ENCODE results near the gene LELP1.

- TF ChIP-seq YY1 (IDR thresholded peaks at IDR 0.05; ENCODE audit: low read depth, low read length) (no peak), RFX5 (IDR thresholded peaks at IDR 0.05; ENCODE audit: borderline replicate concordance, low read depth, low read length) (no peak), BACH1 (IDR thresholded peaks at IDR 0.05; ENCODE audit: low read length) (no peak), POLR2A (IDR thresholded peaks at IDR 0.05; ENCODE audit: control extremely low read depth in 1 of 2, low read depth in 2 of 2, low read length in 2 of 2) (no peak), CTCF (IDR thresholded peaks at IDR 0.05; ENCODE audit: control extremely low read depth in 1 of 3, insufficient read depth in 1 of 3, low read depth in 1 of 3, low read length in 3 of 3) (no peak)
Observed at GRCh38 chr1:153213519-153213918, 10.3 kb downstream of the LELP1 start.

Measured in H1 (cell line).